NCI-H128 (cell line): ENCODE measurements around the gene ABLIM3.
"Not testable (repeated sequence)": the region's sequence is repeated elsewhere in the genome, so short reads cannot be mapped to it uniquely, and the experiment has no call there.

ENCODE experiments used
- DNase-seq: peaks from one replicate; lab custom pipeline; 2025; ENCODE audit not compliant: unreplicated experiment; lab: John Stamatoyannopoulos, UW

ABLIM3 gene

GRCh38 chr5:149247726-149248125 is 106.4 kb downstream of the ABLIM3 start:
- no peak for DNase-seq

GRCh38 chr5:149251546-149251945 is 110.3 kb downstream of the ABLIM3 start:
- DNase-seq, result no peak

- DNase-seq, result no peak
Measured at GRCh38 chr5:149254506-149254905, 113.2 kb downstream of the ABLIM3 start.

- DNase-seq, result no peak
Measured at GRCh38 chr5:149256451-149256850, 115.2 kb downstream of the ABLIM3 start.

GRCh38 chr5:149257131-149257530 is 115.8 kb downstream of the ABLIM3 start:
- no peak for DNase-seq

- no peak for DNase-seq
Measured at GRCh38 chr5:149257889-149258705, 116.8 kb downstream of the ABLIM3 start.

- no peak for DNase-seq
Measured at GRCh38 chr5:149260761-149261160, 119.5 kb downstream of the ABLIM3 start.

- no peak for DNase-seq
Measured at GRCh38 chr5:149261246-149261645, 120.0 kb downstream of the ABLIM3 start.

GRCh38 chr5:149262315-149262714 is 121.0 kb downstream of the ABLIM3 start:
- DNase-seq, result no peak

GRCh38 chr5:149264439-149265067 is 123.3 kb downstream of the ABLIM3 start:
- DNase-seq, result peak; percentile 55

- no peak for DNase-seq
Measured at GRCh38 chr5:149265068-149265465, 123.8 kb downstream of the ABLIM3 start.

GRCh38 chr5:149265597-149265996 is 124.3 kb downstream of the ABLIM3 start:
- DNase-seq, result no peak

GRCh38 chr5:149267241-149267973 is 126.1 kb downstream of the ABLIM3 start:
- no peak for DNase-seq

- DNase-seq, result no peak
Measured at GRCh38 chr5:149268928-149269557, 127.8 kb downstream of the ABLIM3 start.

- no peak for DNase-seq
Measured at GRCh38 chr5:149271195-149271715, 130.0 kb downstream of the ABLIM3 start.

GRCh38 chr5:149271716-149272563 is 130.6 kb downstream of the ABLIM3 start, which contains the start of gene AFAP1L1:
AFAP1L1 (plus strand) TSS chr5:149271859; CDS start chr5:149271969, 110 bp downstream.
- no peak for DNase-seq

- not testable (repeated sequence) for DNase-seq
Measured at GRCh38 chr5:149272781-149273180, 131.5 kb downstream of the ABLIM3 start.

- no peak for DNase-seq
Measured at GRCh38 chr5:149273237-149273636, 131.9 kb downstream of the ABLIM3 start.

GRCh38 chr5:149273950-149274349 is 132.7 kb downstream of the ABLIM3 start:
- DNase-seq, result no peak

- no peak for DNase-seq
Measured at GRCh38 chr5:149274939-149275338, 133.6 kb downstream of the ABLIM3 start.
